Loucy (cell line): ENCODE measurements around the gene NEK6.

ENCODE experiments used
- EZH2phosphoT487 ChIP-seq: fragments of 200-600 bp; IDR thresholded peaks from 2 replicates; pipeline ENCODE4 v1.6.1; 2018; ENCODE audit warnings: antibody characterized with exemption, mild to moderate bottlenecking, moderate library complexity, borderline replicate concordance
- TF ChIP-seq, protein P1 (sequence below): fragments of 200-600 bp; sonication (generic); conservative IDR thresholded peaks from 2 replicates; pipeline ENCODE4 v1.5.1; 2014; ENCODE audit warnings: mild to moderate bottlenecking, antibody characterized with exemption, low read length

DNA sequence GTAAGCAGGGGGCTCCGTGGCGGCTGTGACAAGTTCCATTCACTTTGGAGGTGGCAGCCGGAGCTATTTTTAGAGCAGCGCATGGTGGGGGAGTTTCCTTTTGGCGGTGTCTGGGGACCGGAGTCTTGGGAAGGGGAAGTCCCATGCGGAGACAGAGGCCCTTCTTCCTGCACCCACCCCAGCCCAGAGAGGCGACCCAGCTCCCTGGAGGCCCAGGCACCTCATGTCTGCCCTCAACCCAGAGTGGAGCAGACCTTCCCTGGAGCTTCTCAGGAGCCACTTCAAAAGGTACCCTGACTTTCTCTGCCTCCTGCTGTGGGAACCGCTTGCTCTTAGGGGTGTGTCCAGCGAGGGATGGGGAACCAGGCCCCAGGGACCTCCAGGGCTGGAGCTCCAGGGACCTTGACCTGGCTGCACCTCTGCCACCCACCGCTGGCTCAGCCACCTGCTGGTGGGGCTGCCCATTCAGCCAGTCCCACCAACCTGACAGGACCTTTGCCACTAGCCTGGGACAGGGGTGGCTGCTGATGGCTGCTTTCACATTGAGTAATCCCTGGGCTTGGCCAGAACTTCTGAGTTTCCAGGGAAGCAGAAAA is 34.1 kb downstream of the NEK6 start:
- TF ChIP-seq, protein P1, sequence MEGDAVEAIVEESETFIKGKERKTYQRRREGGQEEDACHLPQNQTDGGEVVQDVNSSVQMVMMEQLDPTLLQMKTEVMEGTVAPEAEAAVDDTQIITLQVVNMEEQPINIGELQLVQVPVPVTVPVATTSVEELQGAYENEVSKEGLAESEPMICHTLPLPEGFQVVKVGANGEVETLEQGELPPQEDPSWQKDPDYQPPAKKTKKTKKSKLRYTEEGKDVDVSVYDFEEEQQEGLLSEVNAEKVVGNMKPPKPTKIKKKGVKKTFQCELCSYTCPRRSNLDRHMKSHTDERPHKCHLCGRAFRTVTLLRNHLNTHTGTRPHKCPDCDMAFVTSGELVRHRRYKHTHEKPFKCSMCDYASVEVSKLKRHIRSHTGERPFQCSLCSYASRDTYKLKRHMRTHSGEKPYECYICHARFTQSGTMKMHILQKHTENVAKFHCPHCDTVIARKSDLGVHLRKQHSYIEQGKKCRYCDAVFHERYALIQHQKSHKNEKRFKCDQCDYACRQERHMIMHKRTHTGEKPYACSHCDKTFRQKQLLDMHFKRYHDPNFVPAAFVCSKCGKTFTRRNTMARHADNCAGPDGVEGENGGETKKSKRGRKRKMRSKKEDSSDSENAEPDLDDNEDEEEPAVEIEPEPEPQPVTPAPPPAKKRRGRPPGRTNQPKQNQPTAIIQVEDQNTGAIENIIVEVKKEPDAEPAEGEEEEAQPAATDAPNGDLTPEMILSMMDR = peak; percentile 20; the same call in 1 of the 2 replicates
- TF ChIP-seq EZH2phosphoT487 = no peak
